Breast epithelium (tissue), 3 donors: ENCODE data around the gene NRIP3.

Experiments
- POLR2A ChIP-seq: fragments of 450-650 bp; IDR thresholded peaks from one replicate; pipeline ENCODE4 v1.6.1; 2016; ENCODE audit warnings: antibody characterized with exemption, mild to moderate bottlenecking, moderate library complexity
- POLR2AphosphoS5 ChIP-seq, 3 donors: sonication (generic); formaldehyde crosslinking; IDR thresholded peaks; one replicate each; pipeline ENCODE4 v1.6.1; 2017; ENCODE audit warnings: antibody characterized with exemption in 3 of 3
- TF ChIP-seq, protein P1 (sequence below), 3 donors: fragments of 450-650 bp; IDR thresholded peaks; one replicate each; pipeline ENCODE4 v1.5.1; 2016 to 2017; ENCODE audit warnings: antibody characterized with exemption in 3 of 3, mild to moderate bottlenecking in 3 of 3, moderate library complexity in 3 of 3

DNA sequence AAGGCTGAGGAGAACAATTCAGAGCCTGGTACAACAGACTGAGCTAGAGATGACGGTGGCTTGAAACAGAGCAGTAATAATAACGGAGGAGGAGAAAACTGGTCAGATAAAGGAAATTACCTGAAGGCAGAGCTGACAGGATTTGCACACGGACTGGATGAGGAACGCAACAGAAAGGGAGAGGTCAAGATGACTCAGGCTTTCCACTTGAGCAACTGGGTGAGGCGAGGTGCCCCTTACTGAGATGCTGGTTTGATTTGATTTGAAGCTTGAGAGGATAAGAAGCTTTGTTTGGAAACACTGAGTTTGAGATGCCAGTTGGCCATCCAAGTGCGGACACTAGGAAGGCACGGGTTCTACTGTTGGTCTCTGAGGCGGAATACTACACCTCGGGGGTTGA lies 35.4 kb upstream of the NRIP3 start:
- TF ChIP-seq, protein P1, sequence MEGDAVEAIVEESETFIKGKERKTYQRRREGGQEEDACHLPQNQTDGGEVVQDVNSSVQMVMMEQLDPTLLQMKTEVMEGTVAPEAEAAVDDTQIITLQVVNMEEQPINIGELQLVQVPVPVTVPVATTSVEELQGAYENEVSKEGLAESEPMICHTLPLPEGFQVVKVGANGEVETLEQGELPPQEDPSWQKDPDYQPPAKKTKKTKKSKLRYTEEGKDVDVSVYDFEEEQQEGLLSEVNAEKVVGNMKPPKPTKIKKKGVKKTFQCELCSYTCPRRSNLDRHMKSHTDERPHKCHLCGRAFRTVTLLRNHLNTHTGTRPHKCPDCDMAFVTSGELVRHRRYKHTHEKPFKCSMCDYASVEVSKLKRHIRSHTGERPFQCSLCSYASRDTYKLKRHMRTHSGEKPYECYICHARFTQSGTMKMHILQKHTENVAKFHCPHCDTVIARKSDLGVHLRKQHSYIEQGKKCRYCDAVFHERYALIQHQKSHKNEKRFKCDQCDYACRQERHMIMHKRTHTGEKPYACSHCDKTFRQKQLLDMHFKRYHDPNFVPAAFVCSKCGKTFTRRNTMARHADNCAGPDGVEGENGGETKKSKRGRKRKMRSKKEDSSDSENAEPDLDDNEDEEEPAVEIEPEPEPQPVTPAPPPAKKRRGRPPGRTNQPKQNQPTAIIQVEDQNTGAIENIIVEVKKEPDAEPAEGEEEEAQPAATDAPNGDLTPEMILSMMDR (IDR thresholded peaks at IDR 0.05): no peak
- TF ChIP-seq POLR2A (no peak), POLR2AphosphoS5 (IDR thresholded peaks at IDR 0.05) (no peak)
